ENCODE results near the gene CHID1.

DNA sequence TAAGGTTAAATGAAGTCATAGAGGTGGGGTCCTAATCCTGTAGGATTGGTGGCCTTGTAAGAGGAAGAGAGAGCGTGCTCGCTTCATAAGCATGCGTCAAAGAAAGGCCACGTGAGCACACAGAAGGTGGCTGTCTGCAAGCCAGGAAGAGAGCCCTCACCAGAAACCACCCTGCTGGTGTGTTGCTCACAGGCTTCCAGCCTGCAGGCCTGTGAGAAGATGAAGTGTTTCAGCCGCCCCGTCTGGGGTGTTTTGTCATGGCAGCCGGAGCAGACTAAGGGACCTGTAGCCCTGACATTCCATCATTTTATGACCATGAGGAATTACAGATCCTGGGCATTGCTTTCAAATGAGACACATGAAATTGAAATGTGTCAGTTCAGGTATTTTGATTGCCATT lies 47.5 kb upstream of the CHID1 start:
- TF ChIP-seq, protein P1, sequence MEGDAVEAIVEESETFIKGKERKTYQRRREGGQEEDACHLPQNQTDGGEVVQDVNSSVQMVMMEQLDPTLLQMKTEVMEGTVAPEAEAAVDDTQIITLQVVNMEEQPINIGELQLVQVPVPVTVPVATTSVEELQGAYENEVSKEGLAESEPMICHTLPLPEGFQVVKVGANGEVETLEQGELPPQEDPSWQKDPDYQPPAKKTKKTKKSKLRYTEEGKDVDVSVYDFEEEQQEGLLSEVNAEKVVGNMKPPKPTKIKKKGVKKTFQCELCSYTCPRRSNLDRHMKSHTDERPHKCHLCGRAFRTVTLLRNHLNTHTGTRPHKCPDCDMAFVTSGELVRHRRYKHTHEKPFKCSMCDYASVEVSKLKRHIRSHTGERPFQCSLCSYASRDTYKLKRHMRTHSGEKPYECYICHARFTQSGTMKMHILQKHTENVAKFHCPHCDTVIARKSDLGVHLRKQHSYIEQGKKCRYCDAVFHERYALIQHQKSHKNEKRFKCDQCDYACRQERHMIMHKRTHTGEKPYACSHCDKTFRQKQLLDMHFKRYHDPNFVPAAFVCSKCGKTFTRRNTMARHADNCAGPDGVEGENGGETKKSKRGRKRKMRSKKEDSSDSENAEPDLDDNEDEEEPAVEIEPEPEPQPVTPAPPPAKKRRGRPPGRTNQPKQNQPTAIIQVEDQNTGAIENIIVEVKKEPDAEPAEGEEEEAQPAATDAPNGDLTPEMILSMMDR (IDR thresholded peaks at IDR 0.05): no peak
- no peak for TF ChIP-seq POLR2AphosphoS5 (IDR thresholded peaks at IDR 0.05)
- TF ChIP-seq POLR2A (IDR thresholded peaks at IDR 0.05; ENCODE audit: low read depth): no peak

All from esophagus muscularis mucosa (tissue), 3 donors.